ENCODE data around the gene TAF1A. TPM values are rescaled to one million over a fixed set of nuclear protein-coding genes. Genes with fewer than 3 reads are reported as not detected.
A peak's percentile ranks its signal among the peaks of the same experiment; 100 is the strongest.
"Not testable (repeated sequence)": the region's sequence is repeated elsewhere in the genome, so short reads cannot be mapped to it uniquely, and the experiment has no call there.

The TAF1A gene
- total RNA-seq, 1 donor from 2014 or later = 17.9 TPM

DNA sequence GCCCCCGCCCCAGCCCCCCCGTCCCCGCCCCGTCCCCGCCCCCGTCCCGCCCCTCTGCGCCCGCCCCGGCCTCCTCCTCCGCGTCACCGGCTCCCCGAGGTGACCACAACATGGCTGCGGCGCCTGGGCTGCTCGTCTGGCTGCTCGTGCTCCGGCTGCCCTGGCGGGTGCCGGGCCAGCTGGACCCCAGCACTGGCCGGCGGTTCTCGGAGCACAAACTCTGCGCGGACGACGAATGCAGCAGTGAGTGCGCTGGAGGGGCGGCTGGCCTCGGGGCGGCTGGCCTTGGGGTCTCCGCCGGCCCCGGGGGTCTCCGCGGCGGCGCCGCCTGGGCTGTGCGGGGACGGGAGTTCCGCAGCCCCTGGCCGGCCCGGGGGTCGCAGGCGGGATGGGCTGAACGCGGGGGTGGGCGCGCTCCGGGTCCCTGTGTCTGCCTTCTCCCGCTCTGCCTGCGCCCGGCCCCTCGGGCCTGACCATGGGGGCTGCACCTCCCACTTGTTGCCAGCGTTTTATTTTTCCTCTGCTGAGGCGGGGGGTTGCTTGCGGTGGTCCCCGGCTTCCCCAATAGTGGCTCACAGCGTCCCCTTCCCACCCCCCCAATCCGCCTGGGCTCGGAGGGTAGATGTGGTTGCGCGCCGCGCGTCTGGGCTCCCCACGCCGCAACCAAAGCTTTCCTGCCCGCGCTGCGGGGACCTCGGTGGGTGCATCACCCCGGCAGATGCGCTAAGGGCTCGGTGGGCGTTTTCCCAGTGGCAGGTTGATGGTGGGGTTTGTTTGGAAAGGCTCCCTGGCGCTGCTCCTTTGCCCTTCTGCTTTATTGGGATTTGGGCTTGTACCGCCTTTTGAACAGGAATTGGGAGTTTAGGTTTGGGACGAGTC, 28.5 kb upstream of the TAF1A start, which contains the start of gene MIA3:
TSS of gene MIA3 (plus strand) at position 97 of the 879 bp plus-strand sequence. CDS start at position 111, 14 bp downstream.
- peak within 1 kb of the TSS; percentile 85 for H3K4me3 Mint-ChIP-seq (ENCODE audit: low read depth)
- H3K27me3 Mint-ChIP-seq (ENCODE audit: low read depth) = peaks cover 30% of the 10 kb centered on the region
- intact Hi-C loops (cut with micrococcal nuclease) = loop anchor here (1.0 to 10.0 kb wide), 4 partner anchors 17 to 1743 kb away; partner anchors contain the start of gene HLX
- no peaks in the 10 kb centered on the region for H3K9me3 Mint-ChIP-seq
- peaks cover 15% of the 10 kb centered on the region for H3K36me3 Mint-ChIP-seq (ENCODE audit: low read depth)
- peak within 1 kb of the TSS; percentile 75 for H3K27ac Mint-ChIP-seq
- peaks cover 25% of the 10 kb centered on the region for H3K4me1 Mint-ChIP-seq (ENCODE audit: low read depth)
- DNase-seq (ENCODE audit: low spot score) = peak; percentile 71

- peaks cover 25% of the 10 kb centered on the region for H3K4me1 Mint-ChIP-seq (ENCODE audit: low read depth)
- peak; percentile 89 for DNase-seq (ENCODE audit: low spot score)
- H3K27me3 Mint-ChIP-seq (ENCODE audit: low read depth) = peaks cover 36% of the 10 kb centered on the region
- H3K4me3 Mint-ChIP-seq (ENCODE audit: low read depth) = peak overlapping the region; percentile 80
- H3K9me3 Mint-ChIP-seq = no peaks in the 10 kb centered on the region
- intact Hi-C loops (cut with micrococcal nuclease) = loop anchor here (1.0 to 10.0 kb wide), 4 partner anchors 27 to 1743 kb away; partner anchors contain the start of genes HLX and TAF1A
- H3K36me3 Mint-ChIP-seq (ENCODE audit: low read depth) = peaks cover 8% of the 10 kb centered on the region
- H3K27ac Mint-ChIP-seq = peak overlapping the region; percentile 75
These were observed 27.7 kb upstream of the TAF1A start for GRCh38 chr1:222617367-222617951.

DNA sequence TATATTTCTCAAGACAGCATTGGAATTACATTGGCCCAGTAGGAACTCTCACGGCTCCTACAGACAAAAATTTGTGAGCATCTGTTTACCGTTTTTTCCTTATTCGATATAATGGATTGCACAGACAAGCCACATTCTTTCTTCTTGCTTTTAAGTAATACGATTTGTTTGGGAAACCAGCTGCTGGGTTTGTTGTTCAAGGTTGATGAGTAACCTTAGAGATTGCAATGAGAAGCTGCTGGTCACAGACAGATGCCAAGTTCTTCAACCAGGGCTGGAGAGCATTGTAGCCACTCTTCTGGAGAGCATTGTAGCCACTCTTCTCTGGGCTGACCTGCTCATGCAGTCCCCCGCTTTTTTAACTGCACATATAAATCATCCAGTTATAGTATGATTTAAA, 26.8 kb upstream of the TAF1A start:
- Mint-ChIP-seq H3K4me3 (ENCODE audit: low read depth) (peak overlapping the region; percentile 80), H3K4me1 (ENCODE audit: low read depth) (peaks cover 25% of the 10 kb centered on the region), H3K27me3 (ENCODE audit: low read depth) (peaks cover 41% of the 10 kb centered on the region), H3K27ac (no peak overlapping the region), H3K36me3 (ENCODE audit: low read depth) (peaks cover 3% of the 10 kb centered on the region), H3K9me3 (no peaks in the 10 kb centered on the region)
- intact Hi-C loops (cut with micrococcal nuclease) = loop anchor here (10.0 kb wide), 1 partner anchor 1742 kb away; the partner anchor contains the start of gene HLX
- DNase-seq (ENCODE audit: low spot score) = no peak

DNA sequence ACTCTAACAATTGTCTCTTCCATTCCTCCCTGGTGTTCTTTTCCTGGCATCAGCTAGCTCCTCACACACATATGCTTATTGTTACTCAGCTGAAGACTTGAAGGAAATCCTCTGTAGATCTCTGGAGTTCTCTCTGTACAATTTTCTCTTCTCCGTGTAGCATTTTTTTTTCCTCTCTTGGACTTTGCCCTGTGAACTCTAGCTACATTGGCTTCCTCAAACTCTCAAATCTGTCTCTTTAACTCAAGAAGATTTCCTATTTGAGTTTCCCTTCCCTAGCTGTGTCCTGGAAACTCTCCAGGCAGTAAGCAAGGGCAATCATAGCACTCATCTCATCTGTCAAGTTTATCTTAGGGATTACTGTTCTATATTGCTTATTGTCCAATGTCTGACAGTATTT, 23.9 kb upstream of the TAF1A start:
- Mint-ChIP-seq H3K9me3 (no peaks in the 10 kb centered on the region), H3K36me3 (ENCODE audit: low read depth) (no peaks in the 10 kb centered on the region), H3K27me3 (ENCODE audit: low read depth) (peaks cover 58% of the 10 kb centered on the region), H3K4me1 (ENCODE audit: low read depth) (peaks cover 6% of the 10 kb centered on the region), H3K4me3 (ENCODE audit: low read depth) (no peak overlapping the region), H3K27ac (no peak overlapping the region)
- no peak for DNase-seq (ENCODE audit: low spot score)
- intact Hi-C loops (cut with micrococcal nuclease) = loop anchor here (10.0 kb wide), 1 partner anchor 1739 kb away; the partner anchor contains the start of gene HLX

DNA sequence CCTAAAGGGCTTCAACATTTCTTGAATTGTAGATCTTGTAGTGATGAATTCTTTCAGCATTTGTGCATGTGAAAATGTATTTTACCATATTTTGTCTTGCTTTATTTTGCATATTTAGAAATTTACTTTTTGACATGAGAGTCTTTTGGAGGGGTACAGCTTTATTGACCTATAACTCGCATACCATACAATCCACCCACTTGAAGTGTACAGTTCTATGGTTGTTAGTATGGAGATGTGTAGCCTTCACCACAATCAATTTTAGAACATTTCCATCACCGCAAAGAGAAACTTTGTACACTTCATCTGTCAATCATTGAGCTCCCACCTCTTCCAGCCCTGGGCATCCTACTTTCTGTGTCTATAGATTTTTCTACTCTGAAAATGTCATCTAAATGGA, 21.0 kb upstream of the TAF1A start:
- Mint-ChIP-seq H3K36me3 (ENCODE audit: low read depth) (no peaks in the 10 kb centered on the region), H3K4me3 (ENCODE audit: low read depth) (no peak overlapping the region), H3K9me3 (no peaks in the 10 kb centered on the region), H3K27ac (no peak overlapping the region), H3K4me1 (ENCODE audit: low read depth) (no peaks in the 10 kb centered on the region), H3K27me3 (ENCODE audit: low read depth) (peaks cover 46% of the 10 kb centered on the region)
- DNase-seq (ENCODE audit: low spot score) = no peak
- intact Hi-C loops (cut with micrococcal nuclease) = loop anchor here (10.0 kb wide), 1 partner anchor 1736 kb away; the partner anchor contains the start of gene HLX

DNA sequence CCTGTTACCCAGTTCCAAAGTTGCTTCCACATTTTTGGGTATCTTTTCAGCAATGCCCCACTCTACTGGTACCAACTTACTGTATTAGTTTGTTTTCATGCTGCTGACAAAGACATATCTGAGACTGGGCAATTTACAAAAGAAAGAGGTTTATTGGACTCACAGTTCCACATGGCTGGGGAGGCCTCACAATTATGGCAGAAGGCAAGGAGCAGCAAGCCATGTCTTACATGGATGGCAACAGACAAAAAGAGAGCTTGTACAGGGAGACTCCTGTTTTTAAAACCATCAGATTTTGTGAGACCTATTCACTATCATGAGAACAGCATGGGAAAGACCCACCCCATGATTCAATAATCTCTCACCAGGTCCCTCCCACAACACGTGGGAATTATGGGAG, 19.4 kb upstream of the TAF1A start:
- H3K36me3 Mint-ChIP-seq (ENCODE audit: low read depth); H3K9me3 Mint-ChIP-seq; H3K4me3 Mint-ChIP-seq (ENCODE audit: low read depth); intact Hi-C loops (cut with micrococcal nuclease); H3K4me1 Mint-ChIP-seq (ENCODE audit: low read depth); H3K27ac Mint-ChIP-seq; DNase-seq (ENCODE audit: low spot score): not testable (repeated sequence)
- peaks cover 35% of the 10 kb centered on the region for H3K27me3 Mint-ChIP-seq (ENCODE audit: low read depth)

DNA sequence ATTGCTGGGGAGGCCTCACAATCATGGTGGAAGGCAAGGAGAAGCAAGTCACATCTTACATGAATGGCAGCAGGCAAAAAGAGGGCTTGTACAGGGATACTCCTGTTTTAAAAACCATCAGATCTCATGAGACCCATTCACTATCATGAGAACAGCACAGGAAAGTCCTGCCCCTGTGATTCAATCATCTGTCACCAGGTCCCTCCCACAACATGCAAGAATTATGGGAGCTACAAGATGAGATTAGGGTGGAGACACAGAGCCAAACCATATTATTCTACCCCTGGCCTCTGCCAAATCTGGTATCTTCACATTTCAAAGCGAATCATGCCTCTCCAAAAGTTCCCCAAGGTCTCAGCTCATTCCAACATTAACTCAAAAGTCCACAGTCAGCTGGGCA, 17.0 kb upstream of the TAF1A start:
- no peak for DNase-seq (ENCODE audit: low spot score)
- H3K9me3 Mint-ChIP-seq = no peaks in the 10 kb centered on the region
- no peaks in the 10 kb centered on the region for H3K4me1 Mint-ChIP-seq (ENCODE audit: low read depth)
- H3K27ac Mint-ChIP-seq = no peak overlapping the region
- peaks cover 19% of the 10 kb centered on the region for H3K27me3 Mint-ChIP-seq (ENCODE audit: low read depth)
- no peaks in the 10 kb centered on the region for H3K36me3 Mint-ChIP-seq (ENCODE audit: low read depth)
- no peak overlapping the region for H3K4me3 Mint-ChIP-seq (ENCODE audit: low read depth)
- intact Hi-C loops (cut with micrococcal nuclease) = no loop called here

DNA sequence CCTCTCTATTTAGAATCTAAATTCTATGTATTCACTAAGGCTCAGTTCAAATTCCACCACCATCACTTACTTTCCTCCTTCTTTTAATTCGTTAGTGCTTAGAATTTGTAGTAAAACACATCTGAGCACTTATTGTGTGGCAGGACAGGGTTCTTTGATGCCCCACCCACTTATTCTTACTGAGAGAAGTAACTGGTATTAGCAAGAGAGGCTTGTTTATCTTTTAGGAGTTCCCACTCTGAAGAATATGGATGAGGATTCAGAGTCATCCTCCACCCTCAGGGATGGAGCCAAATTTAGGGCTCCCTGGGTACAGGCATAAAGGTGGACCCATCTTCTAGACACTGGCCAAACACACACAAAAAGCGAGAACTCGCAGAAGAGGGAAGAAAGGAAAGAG, 11.5 kb upstream of the TAF1A start:
- Mint-ChIP-seq H3K27me3 (ENCODE audit: low read depth) (peaks cover 7% of the 10 kb centered on the region), H3K9me3 (no peaks in the 10 kb centered on the region), H3K4me1 (ENCODE audit: low read depth) (no peaks in the 10 kb centered on the region), H3K36me3 (ENCODE audit: low read depth) (no peaks in the 10 kb centered on the region), H3K4me3 (ENCODE audit: low read depth) (no peak overlapping the region), H3K27ac (no peak overlapping the region)
- no peak for DNase-seq (ENCODE audit: low spot score)
- intact Hi-C loops (cut with micrococcal nuclease) = no loop called here

- Mint-ChIP-seq H3K36me3 (ENCODE audit: low read depth) (no peaks in the 10 kb centered on the region), H3K4me3 (ENCODE audit: low read depth) (no peak overlapping the region), H3K4me1 (ENCODE audit: low read depth) (no peaks in the 10 kb centered on the region), H3K27ac (no peak overlapping the region), H3K27me3 (ENCODE audit: low read depth) (peaks cover 7% of the 10 kb centered on the region), H3K9me3 (no peaks in the 10 kb centered on the region)
- intact Hi-C loops (cut with micrococcal nuclease) = no loop called here
- no peak for DNase-seq (ENCODE audit: low spot score)
These were observed 10.5 kb upstream of the TAF1A start for GRCh38 chr1:222600281-222600680.

- DNase-seq (ENCODE audit: low spot score) = no peak
- no peak overlapping the region for H3K4me3 Mint-ChIP-seq (ENCODE audit: low read depth)
- H3K9me3 Mint-ChIP-seq = no peaks in the 10 kb centered on the region
- H3K27me3 Mint-ChIP-seq (ENCODE audit: low read depth) = peaks cover 7% of the 10 kb centered on the region
- H3K36me3 Mint-ChIP-seq (ENCODE audit: low read depth) = no peaks in the 10 kb centered on the region
- H3K27ac Mint-ChIP-seq = no peak overlapping the region
- no peaks in the 10 kb centered on the region for H3K4me1 Mint-ChIP-seq (ENCODE audit: low read depth)
- intact Hi-C loops (cut with micrococcal nuclease) = no loop called here
These were observed 7.0 kb upstream of the TAF1A start for GRCh38 chr1:222596696-222597095.

DNA sequence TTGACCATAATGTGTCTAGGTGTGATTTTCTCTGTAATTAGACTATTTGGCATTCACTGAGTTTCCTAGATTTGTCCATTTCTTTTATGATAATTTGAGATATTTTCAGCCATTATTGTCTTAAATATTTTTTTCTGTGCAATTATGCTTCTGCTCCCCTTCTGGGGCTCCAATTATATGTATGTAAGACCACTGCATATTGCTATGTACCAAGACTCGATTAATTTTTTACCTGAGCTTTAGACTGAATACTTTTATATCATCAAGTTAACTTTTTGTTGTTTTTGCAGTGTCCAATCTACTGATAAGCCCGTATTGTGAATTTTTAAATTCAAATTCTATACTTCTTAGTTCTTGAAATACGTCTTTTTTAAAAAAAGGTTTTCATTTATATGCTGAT, 5.1 kb upstream of the TAF1A start:
- Mint-ChIP-seq H3K27ac (no peak overlapping the region), H3K9me3 (no peaks in the 10 kb centered on the region), H3K4me1 (ENCODE audit: low read depth) (peaks cover 5% of the 10 kb centered on the region), H3K36me3 (ENCODE audit: low read depth) (no peaks in the 10 kb centered on the region), H3K4me3 (ENCODE audit: low read depth) (no peak overlapping the region), H3K27me3 (ENCODE audit: low read depth) (peaks cover 2% of the 10 kb centered on the region)
- intact Hi-C loops (cut with micrococcal nuclease) = no loop called here
- DNase-seq (ENCODE audit: low spot score) = no peak

- no peaks in the 10 kb centered on the region for H3K27me3 Mint-ChIP-seq (ENCODE audit: low read depth)
- peaks cover 15% of the 10 kb centered on the region for H3K4me1 Mint-ChIP-seq (ENCODE audit: low read depth)
- H3K9me3 Mint-ChIP-seq = no peaks in the 10 kb centered on the region
- DNase-seq (ENCODE audit: low spot score) = no peak
- intact Hi-C loops (cut with micrococcal nuclease) = no loop called here
- H3K27ac Mint-ChIP-seq = no peak overlapping the region
- H3K4me3 Mint-ChIP-seq (ENCODE audit: low read depth) = no peak overlapping the region
- peaks cover 16% of the 10 kb centered on the region for H3K36me3 Mint-ChIP-seq (ENCODE audit: low read depth)
These were observed 2.4 kb upstream of the TAF1A start for GRCh38 chr1:222592171-222592570.

GRCh38 chr1:222588135-222588534, 1.6 kb downstream of the TAF1A start:
- no peaks in the 10 kb centered on the region for H3K9me3 Mint-ChIP-seq
- H3K4me1 Mint-ChIP-seq (ENCODE audit: low read depth) = peaks cover 27% of the 10 kb centered on the region
- no peak for DNase-seq (ENCODE audit: low spot score)
- no peaks in the 10 kb centered on the region for H3K27me3 Mint-ChIP-seq (ENCODE audit: low read depth)
- intact Hi-C loops (cut with micrococcal nuclease) = loop anchor here (5.0 kb wide), 1 partner anchor 44 kb away; no protein-coding TSS in a partner anchor
- peaks cover 40% of the 10 kb centered on the region for H3K36me3 Mint-ChIP-seq (ENCODE audit: low read depth)
- H3K4me3 Mint-ChIP-seq (ENCODE audit: low read depth) = peak overlapping the region; percentile 45
- H3K27ac Mint-ChIP-seq = no peak overlapping the region

Data from activated T-helper 2 cell treated with anti-CD3 and anti-CD28 coated beads, Interferon-gamma antibody, Interleukin-2, Interleukin-4, amounts not matched to agents 10 μg/mL and 5 μg/mL and 100 μg/mL, durations not matched to agents 14 hours and 24 hours and 36 hours (primary cell).